ENCODE data around the gene TCAP.

DNA sequence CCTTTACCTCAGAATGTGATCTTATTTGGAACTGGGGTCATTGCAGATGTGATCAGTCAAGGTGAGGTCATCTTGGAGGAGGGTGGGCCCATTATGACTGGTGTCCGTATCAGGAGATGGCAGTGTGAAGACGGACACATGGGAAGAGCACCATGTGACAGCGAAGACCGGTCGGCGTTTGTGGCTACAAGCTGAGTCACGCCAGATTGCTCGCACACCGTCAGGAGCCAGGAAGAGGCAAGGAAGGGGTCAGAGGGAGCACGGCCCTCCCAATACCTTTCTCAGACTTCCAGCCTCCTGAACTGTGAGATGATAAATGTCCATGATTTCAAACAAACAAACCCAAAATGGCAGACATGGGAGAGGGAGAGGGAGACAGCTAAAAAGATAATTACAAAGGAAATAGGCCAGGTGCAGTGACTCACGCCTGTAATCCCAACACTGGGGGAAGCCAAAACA is 15.0 kb upstream of the TCAP start:
- TF ChIP-seq, protein P1, sequence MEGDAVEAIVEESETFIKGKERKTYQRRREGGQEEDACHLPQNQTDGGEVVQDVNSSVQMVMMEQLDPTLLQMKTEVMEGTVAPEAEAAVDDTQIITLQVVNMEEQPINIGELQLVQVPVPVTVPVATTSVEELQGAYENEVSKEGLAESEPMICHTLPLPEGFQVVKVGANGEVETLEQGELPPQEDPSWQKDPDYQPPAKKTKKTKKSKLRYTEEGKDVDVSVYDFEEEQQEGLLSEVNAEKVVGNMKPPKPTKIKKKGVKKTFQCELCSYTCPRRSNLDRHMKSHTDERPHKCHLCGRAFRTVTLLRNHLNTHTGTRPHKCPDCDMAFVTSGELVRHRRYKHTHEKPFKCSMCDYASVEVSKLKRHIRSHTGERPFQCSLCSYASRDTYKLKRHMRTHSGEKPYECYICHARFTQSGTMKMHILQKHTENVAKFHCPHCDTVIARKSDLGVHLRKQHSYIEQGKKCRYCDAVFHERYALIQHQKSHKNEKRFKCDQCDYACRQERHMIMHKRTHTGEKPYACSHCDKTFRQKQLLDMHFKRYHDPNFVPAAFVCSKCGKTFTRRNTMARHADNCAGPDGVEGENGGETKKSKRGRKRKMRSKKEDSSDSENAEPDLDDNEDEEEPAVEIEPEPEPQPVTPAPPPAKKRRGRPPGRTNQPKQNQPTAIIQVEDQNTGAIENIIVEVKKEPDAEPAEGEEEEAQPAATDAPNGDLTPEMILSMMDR (IDR thresholded peaks at IDR 0.05) = no peak
- TF ChIP-seq POLR2AphosphoS5 (IDR thresholded peaks at IDR 0.05) = no peak
